AG04449 (cell line): ENCODE measurements around the gene GRHL3.

Experiments
- CTCF ChIA-PET: fragments of 350-600 bp; formaldehyde crosslinking; extraction: SDS; loops from one replicate; lab custom pipeline; 2021; ENCODE audit warnings: antibody characterized with exemption; lab: Yijun Ruan, JAX
- POLR2A ChIA-PET: fragments of 400-600, 350-600 bp; formaldehyde crosslinking; extraction: SDS; loops from one replicate; lab custom pipeline; 2020; ENCODE audit warnings: antibody characterized with exemption, inconsistent platforms; lab: Yijun Ruan, JAX
- DNase-seq: peaks from one replicate; pipeline ENCODE4 v3.0.0-alpha.2; 2010; ENCODE audit warnings: low read depth, low spot score
- H3K4me3 ChIP-seq: 2 replicates; pipeline ENCODE4 v1.5.1; 2011; ENCODE audit warnings: low read depth, mild to moderate bottlenecking, control low read depth, low read length
- TF ChIP-seq, protein P1 (sequence below): IDR thresholded peaks from one replicate; pipeline ENCODE4 v1.5.1; 2011; ENCODE audit warnings: mild to moderate bottlenecking, moderate library complexity, low read length, control low read depth, inconsistent platforms; ENCODE audit not compliant: insufficient read depth; ENCODE audit errors: missing control alignments

The GRHL3 gene

DNA sequence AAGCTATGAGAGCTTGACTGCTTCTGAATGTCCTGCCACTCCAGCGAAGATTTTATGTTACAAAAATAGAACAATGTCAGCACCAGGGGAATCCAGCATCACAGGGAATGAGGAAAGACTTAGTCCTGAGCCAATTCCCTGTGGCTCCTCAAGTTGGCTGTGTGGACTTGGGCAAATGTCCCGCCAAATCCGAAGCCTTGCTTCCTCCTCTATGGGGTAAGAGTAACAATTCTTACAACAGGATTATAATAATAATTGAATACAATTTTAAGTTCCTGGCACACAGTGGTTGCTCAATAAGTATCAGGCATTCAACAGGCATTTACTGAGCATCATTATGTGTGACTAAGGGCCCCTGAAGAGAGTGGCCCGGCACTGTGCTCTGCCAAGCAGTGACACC, 50.0 kb downstream of the GRHL3 start:
- no peak for DNase-seq
- CTCF ChIA-PET: interaction anchor here (5.7 kb wide), 2 partner anchors 23 to 169 kb away, joined by 42 to 53 read pairs; no protein-coding TSS in a partner anchor
- no peak overlapping the region for H3K4me3 ChIP-seq
- TF ChIP-seq, protein P1, sequence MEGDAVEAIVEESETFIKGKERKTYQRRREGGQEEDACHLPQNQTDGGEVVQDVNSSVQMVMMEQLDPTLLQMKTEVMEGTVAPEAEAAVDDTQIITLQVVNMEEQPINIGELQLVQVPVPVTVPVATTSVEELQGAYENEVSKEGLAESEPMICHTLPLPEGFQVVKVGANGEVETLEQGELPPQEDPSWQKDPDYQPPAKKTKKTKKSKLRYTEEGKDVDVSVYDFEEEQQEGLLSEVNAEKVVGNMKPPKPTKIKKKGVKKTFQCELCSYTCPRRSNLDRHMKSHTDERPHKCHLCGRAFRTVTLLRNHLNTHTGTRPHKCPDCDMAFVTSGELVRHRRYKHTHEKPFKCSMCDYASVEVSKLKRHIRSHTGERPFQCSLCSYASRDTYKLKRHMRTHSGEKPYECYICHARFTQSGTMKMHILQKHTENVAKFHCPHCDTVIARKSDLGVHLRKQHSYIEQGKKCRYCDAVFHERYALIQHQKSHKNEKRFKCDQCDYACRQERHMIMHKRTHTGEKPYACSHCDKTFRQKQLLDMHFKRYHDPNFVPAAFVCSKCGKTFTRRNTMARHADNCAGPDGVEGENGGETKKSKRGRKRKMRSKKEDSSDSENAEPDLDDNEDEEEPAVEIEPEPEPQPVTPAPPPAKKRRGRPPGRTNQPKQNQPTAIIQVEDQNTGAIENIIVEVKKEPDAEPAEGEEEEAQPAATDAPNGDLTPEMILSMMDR: no peak
- POLR2A ChIA-PET: no interaction called here

DNA sequence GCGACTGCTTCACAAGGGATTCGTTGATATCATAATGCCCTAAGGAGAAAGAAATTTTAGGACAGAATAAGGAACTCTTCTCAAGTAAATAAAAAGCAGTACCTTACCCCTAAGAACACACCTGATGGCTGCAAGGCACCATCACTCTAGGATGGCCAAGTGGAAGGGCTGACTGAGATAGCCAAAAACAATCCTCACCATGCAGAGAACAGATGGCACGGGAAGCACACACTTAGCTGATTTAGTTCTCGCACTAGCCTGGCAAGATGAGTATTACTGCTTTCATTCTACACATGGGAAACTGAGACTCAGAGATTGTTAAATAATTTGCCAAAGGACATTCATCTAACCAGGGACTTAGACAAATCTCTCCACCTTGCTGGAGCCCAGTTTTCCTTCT, 50.6 kb downstream of the GRHL3 start:
- POLR2A ChIA-PET: no interaction called here
- TF ChIP-seq, protein P1: no peak
- DNase-seq: no peak
- CTCF ChIA-PET: interaction anchor here (1.0 to 5.7 kb wide), 3 partner anchors 17 to 171 kb away, joined by 3 to 42 read pairs (median 3); no protein-coding TSS in a partner anchor
- H3K4me3 ChIP-seq: no peak overlapping the region

DNA sequence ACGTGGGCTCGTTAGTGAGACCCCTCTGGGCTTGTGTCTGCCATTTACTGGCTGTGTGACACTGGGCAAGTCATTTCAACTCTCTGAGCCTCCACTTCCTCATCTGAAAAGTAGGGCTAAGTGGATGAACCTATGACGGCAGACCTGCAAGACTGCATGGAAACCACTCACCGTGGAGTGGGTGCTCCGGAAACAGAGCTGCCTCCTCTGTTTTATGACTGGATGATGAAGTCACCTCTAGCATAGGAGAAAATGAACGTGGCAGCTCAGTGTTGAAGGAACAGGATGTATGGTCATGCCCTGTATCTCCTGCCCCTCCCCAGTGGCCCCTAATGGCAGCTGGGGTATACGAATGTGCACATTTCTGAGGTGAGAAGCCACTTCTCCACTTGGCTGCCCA, 53.9 kb downstream of the GRHL3 start:
- H3K4me3 ChIP-seq: no peak overlapping the region
- ChIA-PET POLR2A (no interaction called here), CTCF (interaction anchor here (0.5 to 2.4 kb wide), 7 partner anchors 10 to 174 kb away, joined by 3 to 11 read pairs (median 4); no protein-coding TSS in a partner anchor)
- DNase-seq: no peak
- TF ChIP-seq, protein P1: no peak

DNA sequence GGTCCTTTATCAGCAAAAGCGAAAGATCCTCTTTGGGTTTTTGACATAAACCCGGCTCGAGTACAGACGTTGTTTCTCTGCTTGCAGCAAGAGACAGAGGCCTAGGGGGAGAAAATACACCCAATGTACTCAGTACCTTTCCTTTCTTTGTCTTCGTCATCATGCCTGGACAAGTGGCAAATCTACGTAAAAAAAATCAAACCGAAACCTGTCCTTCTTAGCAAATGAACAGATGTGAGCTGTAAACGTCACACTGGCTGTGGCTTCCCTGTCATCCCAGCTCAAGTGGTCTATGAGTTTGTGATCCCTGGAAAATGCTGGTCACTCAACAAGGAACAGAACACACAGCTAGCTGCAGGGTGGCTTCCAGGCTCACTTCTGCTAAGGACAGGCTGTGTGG, 54.6 kb downstream of the GRHL3 start:
- no peak overlapping the region for H3K4me3 ChIP-seq
- POLR2A ChIA-PET: no interaction called here

DNA sequence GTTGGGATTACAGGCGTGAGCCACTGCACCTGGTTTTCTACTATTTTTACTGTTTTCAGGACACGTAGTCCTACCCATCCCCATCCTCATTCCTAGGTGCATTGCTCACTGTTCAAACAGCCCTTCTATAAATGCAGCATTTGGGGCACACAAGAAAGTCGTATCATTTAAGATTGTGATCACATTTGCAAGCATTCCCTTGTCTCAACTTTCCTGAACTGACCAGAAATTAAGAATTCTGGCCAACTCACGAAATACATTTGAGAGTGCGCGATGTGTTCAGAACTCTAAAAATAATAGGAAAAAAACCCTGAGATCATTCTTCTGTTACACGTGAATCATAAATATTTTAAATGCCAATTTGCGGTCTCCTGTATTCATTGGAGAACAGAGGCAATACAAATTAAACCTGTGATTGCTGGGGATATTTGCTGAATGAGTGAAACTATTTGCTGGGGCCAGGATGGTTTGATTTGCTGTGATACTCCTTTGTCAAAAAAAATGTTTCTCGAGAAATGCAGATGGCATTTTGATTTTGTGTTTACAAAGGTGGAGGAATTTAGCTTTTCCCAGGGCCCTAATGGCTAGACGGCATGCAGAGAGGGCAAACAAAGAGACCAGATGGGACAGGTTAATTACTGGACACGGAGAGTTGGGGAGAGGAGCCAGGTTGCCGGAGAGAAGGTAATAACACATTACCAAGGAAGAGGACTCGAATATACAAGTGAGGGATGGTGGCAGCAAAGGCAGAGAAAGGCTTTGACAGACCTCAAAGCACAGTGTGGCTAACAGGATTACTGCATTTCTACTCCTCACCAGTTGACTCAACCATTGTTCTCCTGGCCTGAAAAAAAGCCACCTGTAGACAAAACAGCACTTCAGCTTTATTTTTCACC, 56.0 kb downstream of the GRHL3 start:
- TF ChIP-seq, protein P1: no peak
- POLR2A ChIA-PET: no interaction called here
- no peak for DNase-seq
- CTCF ChIA-PET: interaction anchor here (0.7 to 2.8 kb wide), 3 partner anchors 9 to 16 kb away, joined by 3 to 10 read pairs (median 4); no protein-coding TSS in a partner anchor
- no peak overlapping the region for H3K4me3 ChIP-seq

More for the DNA sequence above, 54.6 kb downstream of the GRHL3 start:
- TF ChIP-seq, protein P1: no peak
- no peak for DNase-seq
- CTCF ChIA-PET: interaction anchor here (0.8 to 2.4 kb wide), 5 partner anchors 10 to 170 kb away, joined by 3 to 11 read pairs (median 4); no protein-coding TSS in a partner anchor

DNA sequence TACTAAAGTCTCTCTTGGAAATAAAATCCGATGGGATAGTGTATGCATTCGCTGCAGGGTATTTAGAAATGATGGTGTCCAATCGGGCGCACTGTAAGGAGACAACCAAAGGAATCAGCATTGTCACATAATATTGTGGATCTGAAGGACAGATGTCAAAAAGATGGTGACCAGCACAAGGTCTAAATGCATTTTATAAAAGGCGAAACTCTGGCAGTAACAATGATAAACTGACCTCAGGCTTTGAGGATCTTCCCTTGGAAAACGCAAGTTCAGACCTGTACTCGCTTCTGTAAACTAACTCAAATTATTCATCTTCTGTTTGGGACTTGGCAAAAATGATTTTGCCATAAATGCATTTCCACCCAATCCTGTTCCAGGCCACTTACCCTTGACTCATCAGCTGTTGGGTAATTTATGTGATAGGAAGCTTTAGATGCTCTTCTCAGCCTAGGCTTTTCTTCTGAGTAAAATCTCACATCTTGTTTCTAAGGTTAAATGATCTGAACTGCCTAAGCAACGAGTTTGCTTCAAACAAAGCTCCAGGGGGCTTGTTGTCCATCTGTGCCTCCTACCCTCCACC, 60.7 kb downstream of the GRHL3 start:
- DNase-seq: no peak
- TF ChIP-seq, protein P1: no peak
- no peak overlapping the region for H3K4me3 ChIP-seq
- ChIA-PET CTCF (interaction anchor here (1.4 to 7.5 kb wide), 6 partner anchors 9 to 230 kb away, joined by 3 to 69 read pairs (median 22); no protein-coding TSS in a partner anchor), POLR2A (no interaction called here)
